ENCODE results near the gene MEGF6. TPM values are rescaled to one million over a fixed set of nuclear protein-coding genes. Genes with fewer than 3 reads are reported as not detected.

Gene MEGF6
- total RNA-seq, 1 experiment from 2014 or later, result 14.3 TPM

DNA sequence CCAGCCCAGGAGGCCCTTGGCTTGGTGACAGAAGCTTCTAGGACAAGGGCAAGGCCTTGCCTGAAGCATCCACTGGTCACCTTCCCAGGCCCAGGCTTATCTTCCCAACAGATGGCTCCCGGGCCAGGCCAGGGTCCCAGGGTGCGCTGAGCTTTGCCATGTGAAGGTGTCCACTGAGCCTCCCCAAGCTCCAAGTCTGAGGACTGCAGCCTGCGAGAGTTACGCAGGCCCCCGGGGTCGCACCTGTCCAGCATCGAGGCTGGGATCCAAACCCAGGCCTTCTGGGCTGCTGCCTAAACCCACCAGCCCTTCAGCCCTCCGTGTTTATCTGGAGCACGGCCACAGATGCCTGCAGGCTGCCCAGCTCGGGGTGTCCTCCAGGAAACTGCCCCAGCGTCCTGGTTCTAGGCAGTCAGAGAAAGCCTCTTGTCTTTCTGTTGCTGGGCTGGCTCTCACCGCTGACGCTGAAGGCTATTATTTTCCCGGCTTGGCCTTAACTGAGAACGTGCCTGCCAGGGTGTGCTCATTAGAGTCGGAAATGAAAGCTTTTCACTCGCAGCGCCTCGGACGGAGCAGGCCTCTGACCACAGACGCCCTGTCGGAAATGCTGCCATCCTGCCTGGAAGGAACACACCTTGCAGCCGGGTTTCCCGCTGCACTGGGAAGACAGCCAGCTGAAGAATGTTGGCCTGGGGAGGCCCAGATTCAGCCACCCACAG, 71.4 kb downstream of the MEGF6 start:
- ChIA-PET CTCF (interaction anchor here (0.7 to 1.7 kb wide), 6 partner anchors 10 to 86 kb away, joined by 3 to 7 read pairs (median 4); no protein-coding TSS in a partner anchor), POLR2A (interaction anchor here (0.7 to 1.8 kb wide), 7 partner anchors 9 to 84 kb away, joined by 3 to 7 read pairs (median 4); no protein-coding TSS in a partner anchor)
- no peaks in the 10 kb centered on the region for H3K36me3 Mint-ChIP-seq (ENCODE audit: insufficient read depth, unreplicated experiment)
- intact Hi-C loops (cut with micrococcal nuclease), result no loop called here
- peaks cover 10% of the 10 kb centered on the region for H3K4me1 Mint-ChIP-seq (ENCODE audit: insufficient read depth, unreplicated experiment)
- no peak for TF ChIP-seq CTCF (IDR thresholded peaks at IDR 0.05; ENCODE audit: unreplicated experiment)
- no TSS peak for BruUV-seq (replicated peaks)
- H3K4me3 Mint-ChIP-seq (ENCODE audit: unreplicated experiment), result no peak overlapping the region
- DNase-seq (ENCODE audit: unreplicated experiment), result peak; percentile 81
- H3K9me3 Mint-ChIP-seq (ENCODE audit: unreplicated experiment), result no peaks in the 10 kb centered on the region
- H3K27me3 Mint-ChIP-seq (ENCODE audit: insufficient read depth, unreplicated experiment), result no peaks in the 10 kb centered on the region
- H3K27ac Mint-ChIP-seq (ENCODE audit: low read depth, unreplicated experiment), result peak overlapping the region; percentile 67

DNA sequence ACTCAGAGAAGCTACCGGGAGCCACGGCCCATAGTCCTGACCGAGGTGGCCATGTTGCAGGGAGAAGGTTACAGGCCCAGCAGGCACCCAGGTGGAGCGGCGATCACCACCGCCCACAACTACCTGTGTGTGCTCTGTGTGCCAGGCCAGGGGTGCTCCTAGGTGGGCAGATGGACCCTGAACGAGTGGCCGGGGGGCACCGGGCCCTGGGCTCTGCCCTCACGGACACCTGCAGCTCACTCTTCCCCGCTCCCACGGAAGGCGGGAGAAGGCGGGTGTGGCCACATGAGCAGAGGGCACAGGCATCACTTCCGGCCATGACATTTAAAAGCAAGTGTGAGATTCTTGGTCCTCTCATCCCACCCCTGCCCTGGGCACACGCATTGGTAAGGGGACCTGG, 73.9 kb downstream of the MEGF6 start:
- H3K9me3 Mint-ChIP-seq (ENCODE audit: unreplicated experiment), result no peaks in the 10 kb centered on the region
- H3K27ac Mint-ChIP-seq (ENCODE audit: low read depth, unreplicated experiment), result no peak overlapping the region
- H3K4me1 Mint-ChIP-seq (ENCODE audit: insufficient read depth, unreplicated experiment), result peaks cover 10% of the 10 kb centered on the region
- H3K36me3 Mint-ChIP-seq (ENCODE audit: insufficient read depth, unreplicated experiment), result no peaks in the 10 kb centered on the region
- BruUV-seq (replicated peaks), result no TSS peak
- ChIA-PET CTCF (interaction anchor here (0.6 to 0.7 kb wide), 2 partner anchors 82 to 273 kb away, joined by 3 to 4 read pairs; no protein-coding TSS in a partner anchor), POLR2A (no interaction called here)
- intact Hi-C loops (cut with micrococcal nuclease), result no loop called here
- no peaks in the 10 kb centered on the region for H3K27me3 Mint-ChIP-seq (ENCODE audit: insufficient read depth, unreplicated experiment)
- H3K4me3 Mint-ChIP-seq (ENCODE audit: unreplicated experiment), result no peak overlapping the region
- DNase-seq (ENCODE audit: unreplicated experiment), result no peak
- TF ChIP-seq CTCF (IDR thresholded peaks at IDR 0.05; ENCODE audit: unreplicated experiment), result no peak

DNA sequence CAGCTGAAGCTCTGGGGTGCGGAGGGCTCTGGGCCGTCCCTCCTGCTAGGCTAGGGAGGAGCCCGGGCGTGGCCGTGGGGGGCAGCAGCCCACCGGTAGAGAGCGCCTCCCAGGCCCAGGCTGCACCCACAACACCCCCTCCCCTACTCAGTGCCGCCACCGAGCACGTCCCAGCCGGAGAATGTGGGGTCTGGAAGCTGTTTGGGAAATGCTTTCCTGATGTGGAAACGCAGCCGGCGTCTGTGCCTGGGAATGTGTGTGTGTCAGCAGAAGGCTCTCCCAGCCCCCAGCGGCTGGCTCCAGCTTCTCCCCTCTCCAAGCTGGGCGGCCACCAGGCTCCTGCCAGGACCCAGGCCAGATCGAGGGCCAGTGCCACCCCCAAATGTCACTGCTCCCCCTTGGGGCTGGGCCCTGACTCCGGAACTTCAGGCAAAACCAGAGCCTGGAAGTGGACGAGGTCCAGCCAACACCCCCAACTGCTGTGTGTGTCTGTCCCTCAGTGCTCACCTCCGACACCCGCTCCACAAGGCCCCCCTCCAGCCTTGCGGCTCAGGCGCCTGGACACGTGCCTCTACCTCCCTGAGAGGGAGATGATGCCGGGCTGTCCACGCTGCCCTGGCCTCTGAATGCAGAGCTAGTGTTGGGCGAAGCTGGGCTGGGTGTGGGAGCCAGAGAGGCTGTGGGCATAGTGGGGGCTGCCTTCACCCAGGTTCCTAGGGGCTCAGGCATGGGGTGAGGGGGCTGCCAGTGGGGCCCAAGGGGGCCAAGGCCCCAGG, 74.7 kb downstream of the MEGF6 start:
- H3K9me3 Mint-ChIP-seq (ENCODE audit: unreplicated experiment), result no peaks in the 10 kb centered on the region
- ChIA-PET POLR2A (no interaction called here), CTCF (interaction anchor here (0.6 kb wide), 1 partner anchor 82 kb away, joined by 3 read pairs; no protein-coding TSS in a partner anchor)
- no peak overlapping the region for H3K27ac Mint-ChIP-seq (ENCODE audit: low read depth, unreplicated experiment)
- H3K36me3 Mint-ChIP-seq (ENCODE audit: insufficient read depth, unreplicated experiment), result no peaks in the 10 kb centered on the region
- H3K4me3 Mint-ChIP-seq (ENCODE audit: unreplicated experiment), result no peak overlapping the region
- intact Hi-C loops (cut with micrococcal nuclease), result no loop called here
- DNase-seq (ENCODE audit: unreplicated experiment), result no peak
- peaks cover 12% of the 10 kb centered on the region for H3K4me1 Mint-ChIP-seq (ENCODE audit: insufficient read depth, unreplicated experiment)
- no peak for TF ChIP-seq CTCF (IDR thresholded peaks at IDR 0.05; ENCODE audit: unreplicated experiment)
- no peaks in the 10 kb centered on the region for H3K27me3 Mint-ChIP-seq (ENCODE audit: insufficient read depth, unreplicated experiment)
- no TSS peak for BruUV-seq (replicated peaks)

DNA sequence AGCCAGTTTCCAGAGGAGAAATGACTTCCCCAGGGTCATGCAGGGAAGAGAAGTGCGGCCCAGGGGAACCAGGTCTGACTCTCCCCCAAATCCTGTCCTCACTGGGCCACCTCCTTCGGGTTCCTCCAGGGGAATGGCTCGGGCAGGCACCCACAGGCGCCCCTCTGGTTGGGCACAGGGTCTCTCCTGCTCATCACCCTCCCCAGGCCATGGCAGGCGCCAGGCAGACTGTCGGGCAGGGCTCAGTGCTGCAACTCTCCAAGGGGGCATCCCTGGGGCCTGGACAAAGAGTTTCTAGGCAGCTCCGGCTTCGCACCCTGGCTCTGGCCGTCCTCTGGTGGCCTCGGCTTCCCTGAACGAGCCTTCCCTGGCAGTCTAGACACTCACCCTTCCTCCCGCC, 75.6 kb downstream of the MEGF6 start:
- TF ChIP-seq CTCF (IDR thresholded peaks at IDR 0.05; ENCODE audit: unreplicated experiment), result no peak
- intact Hi-C loops (cut with micrococcal nuclease), result no loop called here
- ChIA-PET CTCF (no interaction called here), POLR2A (no interaction called here)
- H3K4me1 Mint-ChIP-seq (ENCODE audit: insufficient read depth, unreplicated experiment), result peaks cover 16% of the 10 kb centered on the region
- no peak for DNase-seq (ENCODE audit: unreplicated experiment)
- no peak overlapping the region for H3K4me3 Mint-ChIP-seq (ENCODE audit: unreplicated experiment)
- H3K36me3 Mint-ChIP-seq (ENCODE audit: insufficient read depth, unreplicated experiment), result no peaks in the 10 kb centered on the region
- no peak overlapping the region for H3K27ac Mint-ChIP-seq (ENCODE audit: low read depth, unreplicated experiment)
- no TSS peak for BruUV-seq (replicated peaks)
- no peaks in the 10 kb centered on the region for H3K9me3 Mint-ChIP-seq (ENCODE audit: unreplicated experiment)
- H3K27me3 Mint-ChIP-seq (ENCODE audit: insufficient read depth, unreplicated experiment), result no peaks in the 10 kb centered on the region

Measured in MCF 10A (cell line).